ENCODE data around the gene OR13D1.

DNA sequence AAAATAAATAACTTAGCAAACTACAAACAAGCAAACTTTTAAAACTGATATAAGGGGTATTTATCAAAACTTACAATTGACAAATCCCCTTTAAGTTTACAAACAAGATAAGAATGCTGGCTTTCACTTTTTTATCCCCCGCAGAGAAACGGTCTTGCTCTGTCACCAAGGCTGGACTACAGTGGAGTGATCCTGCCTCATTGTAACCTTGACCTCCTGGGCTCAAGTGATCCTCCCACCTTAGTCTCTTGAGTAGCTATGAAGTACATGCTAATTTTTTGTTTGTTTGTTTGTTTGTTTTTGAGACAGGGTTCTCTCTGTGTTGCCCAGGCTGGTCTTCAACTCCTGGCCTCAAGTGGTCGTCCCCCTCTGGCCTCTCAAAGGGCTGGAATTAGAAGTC lies 44.1 kb downstream of the OR13D1 start:
- TF ChIP-seq, protein P1, sequence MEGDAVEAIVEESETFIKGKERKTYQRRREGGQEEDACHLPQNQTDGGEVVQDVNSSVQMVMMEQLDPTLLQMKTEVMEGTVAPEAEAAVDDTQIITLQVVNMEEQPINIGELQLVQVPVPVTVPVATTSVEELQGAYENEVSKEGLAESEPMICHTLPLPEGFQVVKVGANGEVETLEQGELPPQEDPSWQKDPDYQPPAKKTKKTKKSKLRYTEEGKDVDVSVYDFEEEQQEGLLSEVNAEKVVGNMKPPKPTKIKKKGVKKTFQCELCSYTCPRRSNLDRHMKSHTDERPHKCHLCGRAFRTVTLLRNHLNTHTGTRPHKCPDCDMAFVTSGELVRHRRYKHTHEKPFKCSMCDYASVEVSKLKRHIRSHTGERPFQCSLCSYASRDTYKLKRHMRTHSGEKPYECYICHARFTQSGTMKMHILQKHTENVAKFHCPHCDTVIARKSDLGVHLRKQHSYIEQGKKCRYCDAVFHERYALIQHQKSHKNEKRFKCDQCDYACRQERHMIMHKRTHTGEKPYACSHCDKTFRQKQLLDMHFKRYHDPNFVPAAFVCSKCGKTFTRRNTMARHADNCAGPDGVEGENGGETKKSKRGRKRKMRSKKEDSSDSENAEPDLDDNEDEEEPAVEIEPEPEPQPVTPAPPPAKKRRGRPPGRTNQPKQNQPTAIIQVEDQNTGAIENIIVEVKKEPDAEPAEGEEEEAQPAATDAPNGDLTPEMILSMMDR (IDR thresholded peaks at IDR 0.05), result no peak
- TF ChIP-seq POLR2A (IDR thresholded peaks at IDR 0.05) (no peak), EP300 (IDR thresholded peaks at IDR 0.05) (no peak), POLR2AphosphoS5 (IDR thresholded peaks at IDR 0.05) (no peak)

Data from sigmoid colon (tissue), 4 donors.